HG03175 (cell line): ENCODE data around the gene HLA-DQB1.

Source experiments
- ATAC-seq: cut with Tn5 transposase; IDR thresholded peaks from one replicate; pipeline ENCODE4 v1.9.1; 2021; ENCODE audit warnings: mild to moderate bottlenecking, moderate library complexity; ENCODE audit not compliant: unreplicated experiment

The HLA-DQB1 gene

DNA sequence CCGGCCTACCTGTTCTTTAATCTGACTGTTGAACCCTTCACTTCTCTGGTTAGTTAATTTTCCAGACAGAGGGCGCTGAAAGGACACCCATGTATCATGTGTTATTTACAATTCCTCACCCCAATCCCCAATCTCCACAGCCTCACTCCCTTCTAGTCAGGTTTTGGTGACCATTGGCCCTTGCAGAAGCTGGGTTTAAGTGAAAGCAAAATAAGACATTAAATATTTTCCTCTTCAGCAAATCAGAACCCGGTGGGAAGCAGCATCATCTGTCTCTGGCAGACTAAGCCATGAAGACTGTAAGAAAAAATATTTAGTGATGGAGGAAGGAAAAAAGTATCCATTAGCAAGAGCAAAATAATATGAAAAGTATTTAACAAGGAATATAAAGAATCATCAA, 38.6 kb downstream of the HLA-DQB1 start:
- ATAC-seq, result peak; percentile 54

GRCh38 chr6:32627249-32627648, 39.2 kb downstream of the HLA-DQB1 start:
- ATAC-seq, result no peak

GRCh38 chr6:32625137-32625536, 41.3 kb downstream of the HLA-DQB1 start:
- ATAC-seq, result no peak

DNA sequence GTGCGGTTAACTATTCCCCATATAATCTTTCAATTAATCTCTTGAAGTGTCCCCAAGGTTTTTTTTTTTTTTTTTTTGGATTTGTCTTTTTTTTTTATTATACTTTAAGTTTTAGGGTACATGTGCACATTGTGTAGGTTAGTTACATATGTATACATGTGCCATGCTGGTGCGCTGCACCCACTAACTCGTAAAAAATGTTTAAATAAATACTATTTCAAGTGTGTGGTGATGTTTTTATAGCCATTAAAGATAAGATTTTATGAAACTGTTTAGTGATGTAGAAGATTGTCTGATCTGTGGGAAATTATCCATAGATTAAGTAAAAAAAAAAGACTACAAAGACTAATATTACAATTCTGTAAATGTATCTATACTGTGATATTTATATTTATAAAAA, 41.9 kb downstream of the HLA-DQB1 start:
- ATAC-seq, result no peak

- ATAC-seq, result no peak
These were observed 42.8 kb downstream of the HLA-DQB1 start for GRCh38 chr6:32623693-32624092.

GRCh38 chr6:32622545-32623401, 43.7 kb downstream of the HLA-DQB1 start:
- peak; percentile 72 for ATAC-seq

DNA sequence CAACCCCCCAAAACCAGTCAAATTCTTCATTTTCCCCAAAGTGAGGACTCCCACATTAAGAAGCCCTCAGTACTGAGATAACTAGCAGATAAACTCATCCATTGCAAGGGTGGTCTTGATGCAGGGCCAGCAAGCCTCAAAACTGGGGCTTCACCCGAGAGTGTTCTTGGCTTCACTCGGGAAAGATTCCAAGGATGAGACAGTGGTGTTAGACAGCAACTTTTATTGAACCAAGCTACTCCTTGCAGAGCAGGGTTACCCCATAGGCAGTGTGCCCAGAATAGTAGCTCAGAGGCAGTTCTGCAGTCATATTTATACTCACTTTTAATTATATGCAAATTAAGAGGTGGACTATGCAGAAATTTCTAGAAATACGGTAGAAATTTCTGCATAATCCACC, 45.1 kb downstream of the HLA-DQB1 start:
- ATAC-seq, result no peak

DNA sequence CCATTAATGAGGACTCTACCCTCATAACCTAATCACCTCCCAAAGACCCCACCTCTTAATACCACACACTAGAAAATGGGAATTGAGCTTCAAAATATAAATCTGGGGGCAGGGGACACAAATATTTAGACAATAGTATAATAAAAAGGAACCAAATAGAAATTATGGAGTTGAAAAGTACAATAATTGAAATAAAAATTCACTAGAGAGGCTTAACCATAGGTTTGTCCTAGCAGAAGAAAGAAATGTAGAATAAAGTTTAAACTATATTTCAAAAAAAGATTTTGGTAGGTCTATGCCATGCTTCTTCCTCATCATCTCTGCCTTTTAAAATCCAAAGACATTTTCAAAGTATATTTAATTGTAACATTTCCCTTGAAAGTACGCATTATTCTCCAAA, 48.7 kb downstream of the HLA-DQB1 start:
- ATAC-seq, result no peak

GRCh38 chr6:32615885-32616532, 50.4 kb downstream of the HLA-DQB1 start:
- no peak for ATAC-seq

DNA sequence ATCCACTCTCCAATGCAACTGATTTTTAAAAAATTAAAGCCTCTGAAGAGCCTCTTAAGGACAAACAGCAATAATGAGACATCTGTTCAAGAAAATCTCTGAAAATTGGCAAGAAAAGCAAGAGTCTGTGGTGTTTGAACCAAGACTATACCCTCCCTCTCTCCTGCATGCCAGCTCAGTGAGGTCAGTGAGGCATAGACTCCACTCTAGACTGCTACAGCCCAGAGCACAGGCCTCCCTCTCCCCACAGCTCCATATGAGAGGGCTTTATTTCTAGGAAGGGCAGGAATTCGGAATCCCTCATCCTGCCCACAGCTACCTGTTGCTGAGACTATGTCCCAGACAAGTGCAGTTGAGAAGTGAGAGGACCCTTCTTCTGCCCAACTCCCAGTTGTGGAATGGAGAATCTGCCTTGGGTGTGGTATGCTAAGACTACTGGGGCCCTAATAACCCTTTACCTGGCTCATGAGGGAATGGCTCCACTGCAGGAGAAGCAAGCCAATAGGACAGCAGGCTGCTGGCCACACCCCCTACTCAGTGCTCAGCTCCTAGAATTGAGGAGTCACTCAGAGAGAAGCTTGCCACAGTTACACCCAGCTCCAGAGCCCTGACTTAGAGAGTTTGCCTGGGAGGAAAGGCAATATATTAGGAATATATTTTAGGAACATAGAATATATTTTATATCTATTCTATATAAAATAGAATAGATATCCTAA, 51.9 kb downstream of the HLA-DQB1 start:
- no peak for ATAC-seq

- no peak for ATAC-seq
These were observed 53.0 kb downstream of the HLA-DQB1 start for GRCh38 chr6:32613475-32613874.

DNA sequence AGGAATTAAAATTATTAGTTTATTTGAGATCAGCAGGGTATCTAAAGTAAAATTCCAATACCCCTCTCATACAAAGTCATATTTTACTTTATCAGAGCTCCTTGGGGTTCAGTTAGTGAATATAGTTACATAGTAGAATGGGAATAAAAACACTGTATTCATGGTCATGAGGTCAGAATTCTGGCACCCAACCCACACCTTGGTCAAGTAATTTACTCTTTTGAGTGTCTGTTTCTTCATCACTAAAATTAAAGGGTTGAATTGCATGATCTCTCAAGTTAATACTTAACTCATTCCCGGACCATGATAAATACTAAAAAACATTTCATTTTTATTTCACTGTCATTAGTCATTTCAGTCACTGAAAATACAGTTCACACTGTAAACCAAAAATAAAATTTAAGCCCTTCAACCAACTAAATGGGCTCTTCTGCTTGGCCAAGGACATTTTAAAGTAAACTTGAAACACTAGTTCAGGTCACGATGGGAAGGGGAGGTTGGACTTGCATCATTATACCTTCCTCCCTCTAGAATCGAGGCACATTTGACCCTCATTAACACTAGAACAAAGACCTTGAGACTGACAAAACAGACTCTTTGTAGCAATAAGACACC, 55.7 kb downstream of the HLA-DQB1 start:
- ATAC-seq, result no peak

GRCh38 chr6:32609731-32610640, 56.5 kb downstream of the HLA-DQB1 start:
- peak; percentile 94 for ATAC-seq
